Measurements from ENCODE around the gene GABPB1.
A peak's percentile ranks its signal among the peaks of the same experiment; 100 is the strongest.

GABPB1 gene

DNA sequence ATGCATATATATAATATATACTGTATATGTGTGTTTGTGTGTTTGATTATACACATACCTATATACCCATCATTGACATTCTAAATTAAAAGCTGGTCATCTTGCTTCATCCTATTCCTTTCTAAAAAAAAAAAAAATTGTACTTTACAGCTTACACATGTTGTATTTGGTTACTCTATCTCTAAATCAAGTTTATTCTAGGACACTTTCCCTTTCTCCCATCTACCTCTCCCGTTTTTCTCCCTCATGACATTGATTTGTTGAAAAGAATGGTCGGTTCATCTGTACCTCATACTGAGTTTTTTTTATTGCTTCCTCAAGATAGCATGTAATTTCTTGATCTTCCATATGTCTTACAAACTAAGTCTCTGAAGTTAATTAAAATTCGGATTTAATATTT is 26.9 kb downstream of the GABPB1 start:
- TF ChIP-seq, protein P1, sequence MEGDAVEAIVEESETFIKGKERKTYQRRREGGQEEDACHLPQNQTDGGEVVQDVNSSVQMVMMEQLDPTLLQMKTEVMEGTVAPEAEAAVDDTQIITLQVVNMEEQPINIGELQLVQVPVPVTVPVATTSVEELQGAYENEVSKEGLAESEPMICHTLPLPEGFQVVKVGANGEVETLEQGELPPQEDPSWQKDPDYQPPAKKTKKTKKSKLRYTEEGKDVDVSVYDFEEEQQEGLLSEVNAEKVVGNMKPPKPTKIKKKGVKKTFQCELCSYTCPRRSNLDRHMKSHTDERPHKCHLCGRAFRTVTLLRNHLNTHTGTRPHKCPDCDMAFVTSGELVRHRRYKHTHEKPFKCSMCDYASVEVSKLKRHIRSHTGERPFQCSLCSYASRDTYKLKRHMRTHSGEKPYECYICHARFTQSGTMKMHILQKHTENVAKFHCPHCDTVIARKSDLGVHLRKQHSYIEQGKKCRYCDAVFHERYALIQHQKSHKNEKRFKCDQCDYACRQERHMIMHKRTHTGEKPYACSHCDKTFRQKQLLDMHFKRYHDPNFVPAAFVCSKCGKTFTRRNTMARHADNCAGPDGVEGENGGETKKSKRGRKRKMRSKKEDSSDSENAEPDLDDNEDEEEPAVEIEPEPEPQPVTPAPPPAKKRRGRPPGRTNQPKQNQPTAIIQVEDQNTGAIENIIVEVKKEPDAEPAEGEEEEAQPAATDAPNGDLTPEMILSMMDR (IDR thresholded peaks at IDR 0.05; ENCODE audit: low read depth, low read length) = no peak
- no peak overlapping the region for H3K4me3 ChIP-seq (ENCODE audit: low read depth, low read length)
- in situ Hi-C loops (cut with HindIII; ENCODE audit: low sequenced_read_pairs) = no loop called here
- DNase-seq (ENCODE audit: low read depth, low spot score) = no peak

DNA sequence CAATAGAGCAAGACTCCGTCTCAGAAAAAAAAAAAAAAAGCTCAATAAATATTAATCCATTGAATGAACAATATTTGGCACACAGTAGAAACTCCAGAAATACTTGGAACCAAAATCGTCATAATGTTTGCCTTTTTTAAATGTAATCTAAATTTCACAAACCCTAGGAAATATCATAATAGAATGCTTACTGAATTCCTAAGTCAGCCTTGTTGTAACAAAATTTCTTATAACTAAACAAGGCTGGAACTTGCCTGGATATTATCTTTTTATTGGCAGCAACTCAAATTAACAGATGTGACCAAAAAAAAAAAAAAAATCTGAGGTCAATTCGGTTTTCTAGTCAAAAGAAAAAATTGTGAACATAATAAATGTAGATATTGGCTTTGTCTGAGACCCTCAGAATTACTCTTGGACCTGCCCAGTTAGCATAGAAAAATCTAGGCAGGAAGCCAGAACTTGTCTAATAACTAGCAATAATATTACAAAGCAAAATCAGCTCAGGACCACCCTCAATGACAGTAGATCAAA is 33.3 kb downstream of the GABPB1 start:
- in situ Hi-C loops (cut with HindIII; ENCODE audit: low sequenced_read_pairs) = no loop called here

DNA sequence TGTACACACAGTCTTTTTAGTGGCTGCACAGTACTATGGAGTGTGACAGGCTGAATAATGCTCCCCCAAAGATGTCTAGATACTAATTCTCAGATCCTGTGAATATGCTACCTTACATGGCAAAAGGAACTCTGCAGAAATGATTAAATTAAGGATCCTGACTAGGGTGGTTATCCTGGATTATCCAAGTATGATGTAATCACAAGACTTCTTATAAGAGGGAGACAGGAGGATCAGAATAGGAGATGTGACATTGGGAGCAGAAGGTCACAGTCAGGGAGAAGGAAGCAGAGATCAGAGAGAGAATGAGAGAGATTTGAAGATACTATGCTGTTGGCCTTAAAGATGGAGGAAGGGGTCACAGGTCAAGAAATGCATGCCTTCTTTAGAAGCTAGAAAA is 34.5 kb downstream of the GABPB1 start:
- DNase-seq (ENCODE audit: low read depth, low spot score) = no peak
- TF ChIP-seq, protein P1 (IDR thresholded peaks at IDR 0.05; ENCODE audit: low read depth, low read length) = no peak
- H3K4me3 ChIP-seq (ENCODE audit: low read depth, low read length) = no peak overlapping the region
- in situ Hi-C loops (cut with HindIII; ENCODE audit: low sequenced_read_pairs) = no loop called here

More for the DNA sequence above, 33.3 kb downstream of the GABPB1 start:
- TF ChIP-seq, protein P1 (IDR thresholded peaks at IDR 0.05; ENCODE audit: low read depth, low read length) = no peak
- H3K4me3 ChIP-seq (ENCODE audit: low read depth, low read length) = no peak overlapping the region
- DNase-seq (ENCODE audit: low read depth, low spot score) = no peak

DNA sequence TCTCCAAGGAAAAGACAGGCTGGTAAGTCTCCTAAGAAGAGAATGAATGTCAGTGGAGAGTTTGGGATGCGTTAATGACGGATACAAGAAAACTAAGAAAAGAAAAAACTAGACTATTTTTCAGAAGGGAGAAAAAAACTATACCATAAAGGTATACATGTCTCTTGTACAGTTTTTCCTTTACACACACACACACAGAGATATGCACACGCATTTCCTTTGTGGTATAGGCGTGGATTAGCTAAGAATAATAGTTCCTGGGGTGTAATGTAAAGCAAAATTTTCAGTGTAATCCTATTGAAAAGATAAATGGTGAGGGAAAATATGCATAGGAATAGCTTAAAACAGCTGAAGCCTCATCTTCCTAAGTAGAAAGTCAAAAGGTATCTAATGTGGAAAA is 36.3 kb downstream of the GABPB1 start:
- no peak for DNase-seq (ENCODE audit: low read depth, low spot score)
- TF ChIP-seq, protein P1 (IDR thresholded peaks at IDR 0.05; ENCODE audit: low read depth, low read length) = no peak
- H3K4me3 ChIP-seq (ENCODE audit: low read depth, low read length) = no peak overlapping the region
- in situ Hi-C loops (cut with HindIII; ENCODE audit: low sequenced_read_pairs) = no loop called here

DNA sequence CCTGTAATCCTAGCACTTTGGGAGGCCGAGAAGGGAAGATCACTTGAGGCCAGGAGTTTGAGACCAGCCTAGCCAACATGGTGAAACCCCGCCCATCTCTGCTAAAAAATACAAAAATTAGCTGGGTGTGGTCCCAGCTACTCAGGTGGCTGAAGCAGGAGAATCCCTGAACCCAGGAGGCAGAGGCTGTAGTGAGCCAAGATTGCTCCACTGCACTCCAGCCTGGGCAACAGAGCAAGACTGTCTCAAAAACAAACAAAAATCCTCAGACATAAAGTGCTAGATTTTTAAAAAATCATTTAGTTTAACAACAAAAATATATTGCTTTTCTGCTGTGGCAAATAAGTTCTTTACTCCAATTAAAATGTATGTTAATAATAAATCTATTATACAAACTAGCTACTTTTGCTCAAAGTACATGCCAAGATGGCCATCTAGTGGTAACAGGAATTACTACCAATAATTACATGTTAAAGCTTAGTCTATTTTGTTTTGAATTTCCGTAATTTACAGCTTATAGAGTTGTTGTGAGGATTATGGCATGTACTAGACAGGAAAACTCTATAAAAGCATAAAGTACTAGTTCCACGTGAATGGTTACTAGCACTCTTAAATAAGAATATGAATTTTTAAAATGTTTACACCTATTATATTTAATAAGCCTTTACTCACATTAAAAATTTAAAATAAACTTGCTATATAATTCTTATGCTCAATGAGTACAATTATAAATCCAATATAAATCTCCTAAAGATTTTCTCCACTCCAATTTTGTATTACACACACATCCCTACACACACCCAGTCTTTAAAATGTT is 39.0 kb downstream of the GABPB1 start:
- H3K4me3 ChIP-seq (ENCODE audit: low read depth, low read length) = no peak overlapping the region
- TF ChIP-seq, protein P1 (IDR thresholded peaks at IDR 0.05; ENCODE audit: low read depth, low read length) = peak; percentile 53
- DNase-seq (ENCODE audit: low read depth, low spot score) = peak; percentile 62
- in situ Hi-C loops (cut with HindIII; ENCODE audit: low sequenced_read_pairs) = no loop called here

DNA sequence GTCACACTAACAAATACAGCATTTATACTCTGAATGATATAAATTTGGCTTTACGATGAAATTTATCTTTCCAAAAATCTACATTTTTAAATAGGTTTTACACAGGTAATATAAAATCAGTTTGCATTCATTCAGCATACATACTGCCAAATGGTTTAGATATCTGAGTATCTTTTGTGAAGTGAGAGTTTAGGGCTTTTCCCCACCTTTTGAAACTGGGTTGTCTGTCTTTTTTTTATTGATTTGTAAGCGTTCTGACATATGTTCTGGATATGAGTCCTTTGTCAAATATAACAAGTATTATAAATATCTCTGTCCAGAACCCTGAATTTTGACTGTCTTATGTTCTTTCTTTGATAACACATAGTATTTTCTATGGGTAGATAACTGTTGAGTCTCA is 42.4 kb downstream of the GABPB1 start:
- no peak overlapping the region for H3K4me3 ChIP-seq (ENCODE audit: low read depth, low read length)
- no peak for DNase-seq (ENCODE audit: low read depth, low spot score)
- TF ChIP-seq, protein P1 (IDR thresholded peaks at IDR 0.05; ENCODE audit: low read depth, low read length) = no peak
- in situ Hi-C loops (cut with HindIII; ENCODE audit: low sequenced_read_pairs) = no loop called here
